Measurements from ENCODE around the gene KRT15.

DNA sequence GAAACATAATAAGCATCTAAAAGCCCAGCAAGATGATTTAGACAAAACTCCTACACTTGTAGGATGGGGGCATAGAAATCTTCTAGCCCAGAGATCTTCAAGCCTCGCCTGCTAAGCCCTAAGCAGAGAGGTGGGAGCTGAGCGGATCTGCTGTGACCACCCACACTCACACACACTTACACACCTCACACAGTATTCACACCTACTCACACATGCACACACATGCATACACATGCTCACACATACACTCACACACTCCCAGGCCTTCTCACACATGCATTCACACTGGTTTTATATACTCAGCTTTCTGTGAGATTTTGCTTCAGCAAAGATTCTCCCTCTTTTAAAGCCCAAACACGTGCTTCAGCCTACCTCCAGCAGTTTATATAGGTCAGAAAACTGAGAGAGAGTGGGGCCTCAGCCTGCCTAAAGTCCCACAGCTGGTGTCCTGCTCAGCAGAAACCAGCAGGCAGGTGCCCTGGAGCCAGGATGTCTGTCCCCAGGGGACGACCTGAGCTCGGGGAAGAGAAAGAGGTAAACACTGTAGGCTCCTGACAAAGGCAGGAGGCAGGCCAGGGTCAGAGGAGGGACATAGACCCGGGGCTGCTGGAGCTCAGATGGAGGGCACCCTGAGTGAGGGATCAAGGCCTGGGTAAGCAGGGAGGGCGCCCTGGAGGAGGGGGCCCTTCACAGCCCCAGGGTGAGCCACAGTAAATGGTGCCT lies 21.4 kb upstream of the KRT15 start:
- TF ChIP-seq CTCF (IDR thresholded peaks at IDR 0.05; ENCODE audit: low read length) (no peak), EZH2 (IDR thresholded peaks at IDR 0.05; ENCODE audit: borderline replicate concordance, low read length) (no peak)

Measured in OCI-LY1 (cell line).